CD4-positive, CD25-positive, alpha-beta regulatory T cell (primary cell): ENCODE results near the gene ATF7IP2. TPM values are rescaled to one million over a fixed set of nuclear protein-coding genes. Genes with fewer than 3 reads are reported as not detected.
"Not testable (repeated sequence)": the region's sequence is repeated elsewhere in the genome, so short reads cannot be mapped to it uniquely, and the experiment has no call there.

Experiments used
- ATAC-seq, 2 donors: fragments of 150-1000 bp; cut with Tn5 transposase; one replicate each; pipeline ENCODE4 v1.10.0; 2021; ENCODE audit warnings: low read depth in 2 of 2, moderate number of reproducible peaks in 2 of 2, moderate library complexity in 1 of 2
- DNase-seq, 3 donors: peaks; one replicate each; pipeline versions ENCODE4 v3.0.0 to v3.0.0-alpha.2; 2012 to 2022; ENCODE audit warnings: mixed read lengths in 1 of 3
- H3K27ac ChIP-seq: one replicate; pipeline ENCODE4 v1.7.0; 2013; ENCODE audit warnings: mild to moderate bottlenecking, low read length; ENCODE audit not compliant: insufficient read depth, poor library complexity, severe bottlenecking
- H3K27me3 ChIP-seq: one replicate; pipeline ENCODE4 v1.7.0; 2013; ENCODE audit warnings: low read length; ENCODE audit not compliant: control insufficient read depth, insufficient read depth
- H3K36me3 ChIP-seq: one replicate; pipeline ENCODE4 v1.7.0; 2013; ENCODE audit warnings: mild to moderate bottlenecking, low read length, moderate library complexity; ENCODE audit not compliant: control insufficient read depth, insufficient read depth
- H3K4me1 ChIP-seq: 2 replicates; pipeline ENCODE4 v1.7.0; 2013; ENCODE audit warnings: mild to moderate bottlenecking, low read length; ENCODE audit not compliant: insufficient read depth, control insufficient read depth, poor library complexity, severe bottlenecking
- H3K4me3 ChIP-seq: one replicate; pipeline ENCODE4 v1.7.0; 2013; ENCODE audit warnings: low read depth, mild to moderate bottlenecking, low read length, moderate library complexity
- H3K9me3 ChIP-seq, 2 experiments: 1 replicate in 1 of 2; 2 replicates in 1 of 2; pipeline ENCODE4 v1.7.0; 2013; ENCODE audit warnings: low read length in 2 of 2, mild to moderate bottlenecking in 1 of 2, moderate library complexity in 1 of 2; ENCODE audit not compliant: control insufficient read depth in 2 of 2
- H3K27ac Mint-ChIP-seq, 3 donors: one replicate each; pipeline ENCODE4 v1.8.0; 2020 to 2022; ENCODE audit warnings: mild to moderate bottlenecking in 3 of 3, mixed read lengths in 3 of 3, moderate library complexity in 2 of 3
- H3K27me3 Mint-ChIP-seq: one replicate; pipeline ENCODE4 v1.8.0; 2022; ENCODE audit warnings: mild to moderate bottlenecking, mixed read lengths
- H3K36me3 Mint-ChIP-seq: one replicate; pipeline ENCODE4 v1.8.0; 2020; ENCODE audit warnings: mixed read lengths
- H3K4me1 Mint-ChIP-seq, 4 donors: one replicate each; pipeline ENCODE4 v1.8.0; 2020 to 2022; ENCODE audit warnings: mixed read lengths in 4 of 4, mild to moderate bottlenecking in 1 of 4
- H3K4me3 Mint-ChIP-seq, 4 donors: one replicate each; pipeline ENCODE4 v1.8.0; 2020 to 2022; ENCODE audit warnings: mild to moderate bottlenecking in 4 of 4, mixed read lengths in 4 of 4, moderate library complexity in 3 of 4
- H3K9me3 Mint-ChIP-seq, 7 donors: one replicate each; pipeline ENCODE4 v1.8.0; 2020 to 2022; ENCODE audit warnings: mixed read lengths in 7 of 7, mild to moderate bottlenecking in 3 of 7, moderate library complexity in 2 of 7
- polyA plus RNA-seq, 4 donors: library from polyadenylated mRNA; unstranded; fragments of 300-500 nt; fragmentation: Illumina TruSeq; gene quantifications; one replicate each; pipeline ENCODE4 v1.2.3, GENCODE V29; 2021
- total RNA-seq: library from RNA; stranded (reverse); gene quantifications from one replicate; pipeline ENCODE4 v1.2.3, GENCODE V29; 2022

The ATF7IP2 gene
- total and polyA plus RNA-seq, 5 donors from 2014 or later: 47.6 to 114 (median 94.5) TPM

DNA sequence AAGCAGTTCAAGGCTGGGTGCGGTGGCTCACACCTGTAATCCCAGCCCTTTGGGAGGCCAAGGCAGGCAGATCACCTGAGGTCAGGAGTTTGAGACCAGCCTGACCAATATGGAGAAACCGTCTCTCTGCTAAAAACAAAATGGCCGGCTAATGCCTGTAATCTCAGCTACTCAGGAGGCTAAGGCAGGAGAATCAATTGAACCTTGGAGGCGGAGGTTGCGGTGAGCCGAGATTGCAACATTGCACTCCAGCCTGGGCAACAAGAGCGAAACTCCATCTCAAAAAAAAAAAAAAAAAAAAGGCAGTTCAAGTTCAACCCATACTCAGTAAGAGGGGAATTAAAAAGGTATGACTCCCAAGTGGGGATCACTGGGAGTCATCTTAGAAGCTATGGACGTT is 19.2 kb upstream of the ATF7IP2 start:
- DNase-seq, H3K27ac ChIP-seq, H3K27me3 ChIP-seq, H3K4me3 ChIP-seq, H3K36me3 ChIP-seq, H3K4me3 Mint-ChIP-seq, ATAC-seq, H3K27me3 Mint-ChIP-seq, H3K9me3 ChIP-seq, H3K36me3 Mint-ChIP-seq: not testable (repeated sequence)
- H3K9me3 Mint-ChIP-seq: peaks cover 0 to 14% (median 2%) of the 10 kb centered on the region in 7 donors
- H3K4me1 ChIP-seq: peaks cover 11% of the 10 kb centered on the region
- peaks cover 5 to 17% (median 10%) of the 10 kb centered on the region in 4 donors for H3K4me1 Mint-ChIP-seq
- H3K27ac Mint-ChIP-seq: peak overlapping the region in 1 of 3 donors; percentile 43

DNA sequence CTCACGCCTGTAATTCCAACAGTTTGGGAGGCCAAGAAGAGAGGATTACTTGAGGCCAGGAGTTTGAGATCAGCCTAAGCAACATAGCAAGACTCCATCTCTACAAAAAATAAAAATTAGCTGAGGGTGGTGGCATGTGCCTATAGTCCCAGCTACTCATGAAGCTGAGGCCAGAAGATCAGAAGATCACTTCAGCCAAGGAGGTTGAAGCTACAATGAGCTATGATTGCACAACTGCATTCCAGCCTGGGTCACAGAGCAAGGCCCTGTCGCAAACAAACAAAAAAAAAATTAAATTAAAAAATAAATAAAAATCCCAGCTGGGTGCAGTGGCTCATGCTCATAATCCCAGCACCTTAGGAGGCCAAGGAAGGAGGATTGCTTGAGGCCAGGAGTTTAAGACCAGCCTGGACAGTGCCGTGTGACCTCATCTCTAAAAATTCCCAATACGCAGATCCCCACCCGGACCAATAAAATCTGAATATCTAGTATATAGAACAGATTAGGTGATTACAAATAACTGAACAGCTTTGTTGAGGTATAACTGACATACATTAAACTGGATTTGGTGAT is 18.2 kb upstream of the ATF7IP2 start:
- H3K36me3 ChIP-seq: no peaks in the 10 kb centered on the region
- peaks cover 3% of the 10 kb centered on the region for H3K27me3 Mint-ChIP-seq

DNA sequence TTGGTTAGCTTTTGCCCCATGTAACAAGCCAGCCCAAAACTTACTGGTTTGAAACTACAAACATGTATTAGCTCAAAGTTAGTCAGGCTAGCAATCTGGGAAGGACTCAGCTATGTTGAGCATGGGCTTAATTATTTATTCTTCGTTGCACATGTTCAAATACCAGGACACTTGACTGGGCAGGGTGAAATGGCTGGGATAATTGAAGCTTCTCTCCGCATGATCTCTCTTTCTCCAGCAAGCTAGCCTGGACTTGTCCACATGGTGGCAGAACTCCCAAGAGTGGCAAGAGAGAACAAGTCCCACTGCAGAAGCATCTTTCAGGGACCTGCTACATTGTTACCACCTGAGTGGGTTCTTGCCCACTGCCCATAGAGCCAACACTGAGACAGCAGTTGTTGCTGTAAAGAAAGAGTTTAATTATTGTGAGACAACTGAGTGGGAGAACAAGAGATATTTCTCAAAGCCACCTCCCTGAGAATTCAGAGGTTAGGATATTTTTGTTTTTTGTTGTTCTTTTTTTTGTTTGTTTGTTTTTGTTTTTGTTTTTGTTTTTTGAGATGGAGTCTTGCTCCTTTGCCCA is 16.8 kb upstream of the ATF7IP2 start:
- H3K27me3 ChIP-seq: peaks cover 2% of the 10 kb centered on the region
- ATAC-seq (no peak), DNase-seq (no peak)
- Mint-ChIP-seq H3K27me3 (no peaks in the 10 kb centered on the region), H3K4me1 (peaks cover 0 to 2% (median 0%) of the 10 kb centered on the region in 4 donors), H3K9me3 (peaks cover 0 to 16% (median 2%) of the 10 kb centered on the region in 7 donors), H3K36me3 (no peaks in the 10 kb centered on the region), H3K27ac (no peak overlapping the region), H3K4me3 (no peak overlapping the region)
- no peak overlapping the region for H3K4me3 ChIP-seq
- H3K9me3 ChIP-seq: no peaks in the 10 kb centered on the region
- H3K27ac ChIP-seq: no peak overlapping the region
- H3K36me3 ChIP-seq: no peaks in the 10 kb centered on the region
- H3K4me1 ChIP-seq: no peaks in the 10 kb centered on the region

More for the DNA sequence above, 18.2 kb upstream of the ATF7IP2 start:
- H3K4me1 ChIP-seq: peaks cover 3% of the 10 kb centered on the region
- Mint-ChIP-seq H3K4me1 (peaks cover 0 to 6% (median 2%) of the 10 kb centered on the region in 4 donors), H3K36me3 (no peaks in the 10 kb centered on the region), H3K9me3 (peaks cover 0 to 9% (median 2%) of the 10 kb centered on the region in 7 donors), H3K4me3 (no peak overlapping the region), H3K27ac (no peak overlapping the region)
- ATAC-seq: no peak
- no peak for DNase-seq
- no peaks in the 10 kb centered on the region for H3K9me3 ChIP-seq
- H3K27me3 ChIP-seq: no peaks in the 10 kb centered on the region
- no peak overlapping the region for H3K4me3 ChIP-seq
- H3K27ac ChIP-seq: no peak overlapping the region

DNA sequence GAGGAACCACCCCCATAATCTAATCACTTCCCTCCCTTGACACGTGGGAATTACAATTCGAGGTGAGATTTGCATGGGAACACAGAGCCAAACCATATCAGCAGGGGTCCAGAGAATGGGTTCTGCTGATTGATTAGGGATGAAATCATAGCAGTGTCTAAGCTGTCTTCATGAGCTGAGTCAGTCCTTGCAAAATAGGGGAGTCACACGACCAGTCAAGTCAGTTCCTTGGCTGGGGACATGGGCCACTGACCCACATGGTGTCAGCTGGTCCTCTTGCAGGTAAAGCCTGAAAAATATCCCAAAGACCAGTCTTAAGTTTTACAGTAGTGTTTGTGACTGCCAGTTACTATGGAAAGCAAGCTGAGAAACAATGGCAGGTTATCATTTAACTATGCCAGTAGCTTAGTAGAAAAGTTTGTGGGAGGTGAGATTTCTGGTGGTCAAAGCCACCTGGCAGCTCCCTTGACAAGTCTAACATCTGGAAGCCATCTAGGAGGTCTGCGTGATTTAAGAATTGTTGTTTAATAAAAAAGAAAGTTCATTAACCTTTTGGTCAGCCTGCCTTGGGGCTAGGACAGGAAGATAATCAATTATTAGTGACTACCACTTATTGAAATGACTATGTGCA is 15.7 kb upstream of the ATF7IP2 start:
- H3K4me3 Mint-ChIP-seq: no peak overlapping the region
- no peaks in the 10 kb centered on the region for H3K36me3 ChIP-seq
- H3K4me1 Mint-ChIP-seq: peaks cover 0 to 2% (median 0%) of the 10 kb centered on the region in 4 donors
- no peaks in the 10 kb centered on the region for H3K27me3 Mint-ChIP-seq
- H3K36me3 Mint-ChIP-seq: no peaks in the 10 kb centered on the region
- ATAC-seq (no peak), DNase-seq (no peak)
- H3K9me3 Mint-ChIP-seq: peaks cover 0 to 20% (median 2%) of the 10 kb centered on the region in 7 donors
- peaks cover 2% of the 10 kb centered on the region for H3K27me3 ChIP-seq
- no peak overlapping the region for H3K27ac Mint-ChIP-seq
- no peaks in the 10 kb centered on the region for H3K9me3 ChIP-seq
- H3K4me1 ChIP-seq: no peaks in the 10 kb centered on the region
- H3K27ac ChIP-seq: no peak overlapping the region
- H3K4me3 ChIP-seq: no peak overlapping the region

DNA sequence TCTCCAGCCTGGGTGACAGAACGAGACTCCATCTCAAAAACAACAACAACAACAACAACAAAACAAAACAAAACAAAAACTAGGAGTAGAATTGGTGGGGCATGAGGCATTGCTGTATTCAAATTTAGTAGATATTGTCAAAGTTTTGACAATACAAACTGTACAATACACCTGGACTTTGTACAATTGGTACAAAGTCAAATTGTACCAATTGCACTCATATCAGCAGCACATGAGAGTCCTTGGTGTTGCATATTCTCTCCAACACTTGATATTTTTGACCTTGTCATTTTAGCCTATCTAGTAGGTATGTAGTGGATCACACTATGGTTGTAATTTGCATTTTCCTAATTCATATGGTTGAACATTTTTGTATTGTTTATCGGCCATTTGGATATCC is 14.3 kb upstream of the ATF7IP2 start:
- H3K9me3 Mint-ChIP-seq: peaks cover 0 to 20% (median 4%) of the 10 kb centered on the region in 7 donors
- ATAC-seq (no peak), DNase-seq (no peak)
- Histone ChIP-seq H3K4me1 (no peaks in the 10 kb centered on the region), H3K36me3 (no peaks in the 10 kb centered on the region), H3K4me3 (no peak overlapping the region), H3K27ac (no peak overlapping the region), H3K27me3 (peaks cover 2% of the 10 kb centered on the region), H3K9me3 (no peaks in the 10 kb centered on the region)
- peaks cover 4% of the 10 kb centered on the region for H3K27me3 Mint-ChIP-seq
- H3K36me3 Mint-ChIP-seq: no peaks in the 10 kb centered on the region
- no peak overlapping the region for H3K4me3 Mint-ChIP-seq
- H3K4me1 Mint-ChIP-seq: peaks cover 0 to 2% (median 0%) of the 10 kb centered on the region in 4 donors
- no peak overlapping the region for H3K27ac Mint-ChIP-seq

DNA sequence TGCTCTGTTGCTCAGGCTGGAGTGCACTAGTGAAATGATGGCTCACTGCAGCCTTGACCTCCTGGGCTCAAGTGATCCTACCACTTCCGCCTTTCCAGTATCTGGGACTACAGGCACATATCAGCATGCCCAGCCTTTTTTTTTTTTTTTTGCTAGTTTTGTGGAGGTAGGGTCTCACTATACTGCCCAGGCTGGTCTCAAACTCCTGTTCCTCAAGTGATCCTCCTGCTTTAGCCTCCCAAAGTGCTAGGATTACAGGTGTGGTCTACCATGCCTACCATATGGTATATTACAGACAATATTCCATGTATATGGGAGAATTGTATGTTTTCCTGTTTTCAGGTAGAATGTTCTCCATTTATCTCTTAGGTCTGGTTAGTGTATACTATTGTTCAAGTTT is 12.3 kb upstream of the ATF7IP2 start:
- no peak overlapping the region for H3K27ac ChIP-seq
- peaks cover 2% of the 10 kb centered on the region for H3K27me3 ChIP-seq
- H3K9me3 ChIP-seq: no peaks in the 10 kb centered on the region
- Mint-ChIP-seq H3K9me3 (peaks cover 0 to 18% (median 6%) of the 10 kb centered on the region in 7 donors), H3K27ac (no peak overlapping the region), H3K27me3 (peaks cover 7% of the 10 kb centered on the region), H3K36me3 (no peaks in the 10 kb centered on the region), H3K4me1 (peaks cover 0 to 2% (median 0%) of the 10 kb centered on the region in 4 donors), H3K4me3 (no peak overlapping the region)
- DNase-seq (no peak), ATAC-seq (no peak)
- H3K4me3 ChIP-seq: no peak overlapping the region
- H3K36me3 ChIP-seq: no peaks in the 10 kb centered on the region
- H3K4me1 ChIP-seq: no peaks in the 10 kb centered on the region

DNA sequence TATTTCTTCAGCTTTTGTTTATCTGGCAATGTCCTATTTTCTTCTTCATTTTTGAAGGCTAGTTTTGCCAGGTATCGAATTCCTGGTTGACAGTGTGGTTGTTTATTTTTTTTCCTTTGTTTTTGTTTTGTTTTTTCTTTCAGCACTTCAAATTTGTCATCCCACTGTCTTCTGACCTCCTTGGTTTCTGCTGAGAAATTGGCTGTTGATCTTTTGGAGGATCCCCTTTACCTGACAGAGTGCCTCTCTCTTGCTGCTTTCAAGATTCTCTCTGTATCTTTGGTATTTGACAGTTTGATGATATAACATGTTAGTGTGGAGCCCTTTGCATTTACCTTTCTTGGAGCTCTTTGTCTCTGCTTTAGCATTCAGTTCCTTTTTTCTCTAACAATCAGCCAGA is 9.6 kb upstream of the ATF7IP2 start:
- no peaks in the 10 kb centered on the region for H3K4me1 Mint-ChIP-seq
- H3K27ac ChIP-seq: no peak overlapping the region
- no peaks in the 10 kb centered on the region for H3K9me3 ChIP-seq
- no peak overlapping the region for H3K4me3 ChIP-seq
- peaks cover 0 to 11% (median 6%) of the 10 kb centered on the region in 7 donors for H3K9me3 Mint-ChIP-seq
- ATAC-seq (no peak), DNase-seq (no peak)
- H3K4me1 ChIP-seq: no peaks in the 10 kb centered on the region
- H3K4me3 Mint-ChIP-seq: no peak overlapping the region
- H3K27ac Mint-ChIP-seq: no peak overlapping the region
- H3K27me3 Mint-ChIP-seq: peaks cover 15% of the 10 kb centered on the region
- no peaks in the 10 kb centered on the region for H3K36me3 ChIP-seq
- peaks cover 2% of the 10 kb centered on the region for H3K27me3 ChIP-seq
- no peaks in the 10 kb centered on the region for H3K36me3 Mint-ChIP-seq
